ENCODE measurements around the gene OR5D18.

DNA sequence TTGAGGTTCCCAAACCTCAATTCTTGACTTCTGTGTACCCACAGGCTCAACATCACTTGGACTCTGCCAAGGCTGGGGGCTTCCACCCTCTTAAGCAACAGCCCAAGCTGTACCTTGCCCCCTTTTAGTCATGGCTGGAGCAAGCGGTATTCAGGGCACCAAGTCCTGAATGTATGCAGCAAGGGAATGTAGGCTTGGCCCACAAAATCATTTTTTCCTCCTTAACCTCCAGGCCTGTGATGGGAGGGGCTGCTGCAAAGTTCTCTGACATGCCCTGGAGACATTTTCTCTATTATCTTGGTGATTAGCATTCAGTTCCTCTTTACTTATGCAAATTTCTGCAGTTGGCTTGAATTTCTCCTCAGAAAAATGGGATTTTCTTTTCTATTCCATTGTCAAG, 13.2 kb upstream of the OR5D18 start:
- TF ChIP-seq, protein P1, sequence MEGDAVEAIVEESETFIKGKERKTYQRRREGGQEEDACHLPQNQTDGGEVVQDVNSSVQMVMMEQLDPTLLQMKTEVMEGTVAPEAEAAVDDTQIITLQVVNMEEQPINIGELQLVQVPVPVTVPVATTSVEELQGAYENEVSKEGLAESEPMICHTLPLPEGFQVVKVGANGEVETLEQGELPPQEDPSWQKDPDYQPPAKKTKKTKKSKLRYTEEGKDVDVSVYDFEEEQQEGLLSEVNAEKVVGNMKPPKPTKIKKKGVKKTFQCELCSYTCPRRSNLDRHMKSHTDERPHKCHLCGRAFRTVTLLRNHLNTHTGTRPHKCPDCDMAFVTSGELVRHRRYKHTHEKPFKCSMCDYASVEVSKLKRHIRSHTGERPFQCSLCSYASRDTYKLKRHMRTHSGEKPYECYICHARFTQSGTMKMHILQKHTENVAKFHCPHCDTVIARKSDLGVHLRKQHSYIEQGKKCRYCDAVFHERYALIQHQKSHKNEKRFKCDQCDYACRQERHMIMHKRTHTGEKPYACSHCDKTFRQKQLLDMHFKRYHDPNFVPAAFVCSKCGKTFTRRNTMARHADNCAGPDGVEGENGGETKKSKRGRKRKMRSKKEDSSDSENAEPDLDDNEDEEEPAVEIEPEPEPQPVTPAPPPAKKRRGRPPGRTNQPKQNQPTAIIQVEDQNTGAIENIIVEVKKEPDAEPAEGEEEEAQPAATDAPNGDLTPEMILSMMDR (IDR thresholded peaks at IDR 0.05): no peak
- no peak for TF ChIP-seq POLR2AphosphoS5 (IDR thresholded peaks at IDR 0.05)

Data from sigmoid colon (tissue), 4 donors.